ENCODE results near the gene MAP4K4. TPM values are rescaled to one million over a fixed set of nuclear protein-coding genes. Genes with fewer than 3 reads are reported as not detected.

MAP4K4 gene
- total and polyA plus RNA-seq, 2 of the 13 experiments (the other 11 are each of a cell fraction or from before 2014, with no cell fraction given): 105 to 264 TPM

DNA sequence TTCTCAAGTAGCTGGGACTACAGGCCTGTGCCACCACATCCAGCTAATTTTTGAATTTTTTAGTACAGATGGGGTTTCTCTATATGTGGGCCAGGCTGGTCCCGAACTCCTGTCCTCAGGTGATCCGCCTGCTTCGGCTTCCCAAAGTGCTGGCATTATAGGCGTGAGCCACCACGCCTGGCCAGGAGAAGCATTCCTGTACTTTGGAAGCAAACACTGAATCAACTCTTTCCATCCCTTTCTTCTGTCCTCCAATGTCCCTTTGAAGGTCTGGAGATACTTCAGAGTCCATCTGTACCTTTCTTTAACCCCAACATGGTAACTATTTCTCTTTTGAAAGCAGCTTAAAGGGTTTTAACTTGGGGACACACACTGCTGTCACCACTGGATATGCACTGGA, 23.6 kb upstream of the MAP4K4 start (continued):
- TF ChIP-seq ZNF639 (CRISPR knock-in tag; conservative IDR thresholded peaks at IDR 0.05) (no peak), SMC3 (IDR thresholded peaks at IDR 0.05; ENCODE audit: low read length) (no peak), HOXA3 (CRISPR knock-in tag; IDR thresholded peaks at IDR 0.05) (peak; percentile 49; the same call in 1 of the 2 replicates), AKAP8 (CRISPR knock-in tag; IDR thresholded peaks at IDR 0.05) (no peak), JUN (CRISPR knock-in tag; IDR thresholded peaks at IDR 0.05) (0 out of 2 replicates have a peak, but pooled peaks have one; percentile 18), ZNF317 (CRISPR knock-in tag; IDR thresholded peaks at IDR 0.05) (no peak), SALL2 (CRISPR knock-in tag; IDR thresholded peaks at IDR 0.05) (no peak), ZMYM2 (CRISPR knock-in tag; IDR thresholded peaks at IDR 0.05) (peak; percentile 95), KDM1A (CRISPR knock-in tag; IDR thresholded peaks at IDR 0.05) (peak; percentile 36; the same call in 1 of the 2 replicates), ZNF329 (CRISPR knock-in tag; IDR thresholded peaks at IDR 0.05; ENCODE audit: low read depth) (no peak), FOSL1 (CRISPR knock-in tag; IDR thresholded peaks at IDR 0.05; ENCODE audit: borderline replicate concordance) (no peak), SMAD9 (CRISPR knock-in tag; IDR thresholded peaks at IDR 0.05) (no peak), CCDC6 (CRISPR knock-in tag; IDR thresholded peaks at IDR 0.05) (no peak), ATF1 (CRISPR knock-in tag; IDR thresholded peaks at IDR 0.05) (no peak), ATM (IDR thresholded peaks at IDR 0.05; ENCODE audit: borderline replicate concordance) (no peak), ZNF207 (IDR thresholded peaks at IDR 0.05; ENCODE audit: borderline replicate concordance) (no peak), ZNF644 (CRISPR knock-in tag; IDR thresholded peaks at IDR 0.05; ENCODE audit: low read depth) (peak; percentile 78), KDM5B (CRISPR knock-in tag; IDR thresholded peaks at IDR 0.05; ENCODE audit: borderline replicate concordance) (no peak), ZNF350 (CRISPR knock-in tag; IDR thresholded peaks at IDR 0.05; ENCODE audit: borderline replicate concordance, low read depth) (0 out of 2 replicates have a peak, but pooled peaks have one; percentile 56), ZFP36L2 (CRISPR knock-in tag; IDR thresholded peaks at IDR 0.05) (no peak), CENPT (CRISPR knock-in tag; IDR thresholded peaks at IDR 0.05; ENCODE audit: low read depth) (no peak), SSRP1 (CRISPR knock-in tag; IDR thresholded peaks at IDR 0.05) (no peak), FIP1L1 (IDR thresholded peaks at IDR 0.05; ENCODE audit: borderline replicate concordance, insufficient read depth, low read depth, low read length) (no peak), HOXA9 (CRISPR knock-in tag; IDR thresholded peaks at IDR 0.05; ENCODE audit: borderline replicate concordance) (no peak), ZSCAN31 (CRISPR knock-in tag; IDR thresholded peaks at IDR 0.05; ENCODE audit: low read depth) (no peak), ZFX (CRISPR knock-in tag; IDR thresholded peaks at IDR 0.05; ENCODE audit: low read depth) (peak; percentile 28; the same call in 1 of the 2 replicates), HINFP (CRISPR knock-in tag; IDR thresholded peaks at IDR 0.05; ENCODE audit: low read depth) (no peak), SNRNP70 (IDR thresholded peaks at IDR 0.05; ENCODE audit: low read depth, low read length) (no peak), SRF (IDR thresholded peaks at IDR 0.05; ENCODE audit: low read depth, low read length) (no peak)
- TF ChIP-seq, protein P1, sequence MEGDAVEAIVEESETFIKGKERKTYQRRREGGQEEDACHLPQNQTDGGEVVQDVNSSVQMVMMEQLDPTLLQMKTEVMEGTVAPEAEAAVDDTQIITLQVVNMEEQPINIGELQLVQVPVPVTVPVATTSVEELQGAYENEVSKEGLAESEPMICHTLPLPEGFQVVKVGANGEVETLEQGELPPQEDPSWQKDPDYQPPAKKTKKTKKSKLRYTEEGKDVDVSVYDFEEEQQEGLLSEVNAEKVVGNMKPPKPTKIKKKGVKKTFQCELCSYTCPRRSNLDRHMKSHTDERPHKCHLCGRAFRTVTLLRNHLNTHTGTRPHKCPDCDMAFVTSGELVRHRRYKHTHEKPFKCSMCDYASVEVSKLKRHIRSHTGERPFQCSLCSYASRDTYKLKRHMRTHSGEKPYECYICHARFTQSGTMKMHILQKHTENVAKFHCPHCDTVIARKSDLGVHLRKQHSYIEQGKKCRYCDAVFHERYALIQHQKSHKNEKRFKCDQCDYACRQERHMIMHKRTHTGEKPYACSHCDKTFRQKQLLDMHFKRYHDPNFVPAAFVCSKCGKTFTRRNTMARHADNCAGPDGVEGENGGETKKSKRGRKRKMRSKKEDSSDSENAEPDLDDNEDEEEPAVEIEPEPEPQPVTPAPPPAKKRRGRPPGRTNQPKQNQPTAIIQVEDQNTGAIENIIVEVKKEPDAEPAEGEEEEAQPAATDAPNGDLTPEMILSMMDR (CRISPR knock-in tag; IDR thresholded peaks at IDR 0.05): no peak
